ENCODE measurements around the gene ULK4. TPM values are rescaled to one million over a fixed set of nuclear protein-coding genes. Genes with fewer than 3 reads are reported as not detected.
"Not testable (repeated sequence)": the region's sequence is repeated elsewhere in the genome, so short reads cannot be mapped to it uniquely, and the experiment has no call there.

The ULK4 gene
- polyA plus RNA-seq, 1 of the 3 experiments (the other 2 are of a cell fraction): 6.2 TPM

DNA sequence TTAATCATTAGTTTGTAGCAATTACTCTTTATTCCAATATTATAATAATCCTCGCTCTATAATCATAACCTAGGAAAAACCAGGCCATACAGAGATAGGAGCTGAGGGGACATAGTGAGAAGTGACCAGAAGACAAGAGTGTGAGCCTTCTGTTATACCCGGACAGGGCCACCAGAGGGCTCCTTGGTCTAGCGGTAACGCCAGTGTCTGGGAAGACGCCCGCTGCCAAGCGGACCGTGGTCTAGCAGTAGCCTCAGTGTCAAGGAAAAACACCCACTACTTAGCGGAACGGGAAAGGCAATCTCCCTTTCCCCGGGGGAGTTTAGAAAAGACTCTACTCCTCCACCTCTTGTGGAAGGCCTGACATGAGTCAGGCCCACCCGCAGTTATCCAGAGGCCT is 266.1 kb downstream of the ULK4 start:
- H3F3A ChIP-seq (replicated peaks; ENCODE audit: insufficient read depth); H3K9me2 ChIP-seq; H3K9me3 ChIP-seq; H3K27me3 ChIP-seq (ENCODE audit: insufficient read depth); H2AFZ ChIP-seq (ENCODE audit: low read depth); H4K20me1 ChIP-seq (ENCODE audit: insufficient read depth); POLR2A ChIA-PET; H3K9ac ChIP-seq; H3K4me3 ChIP-seq (ENCODE audit: low read depth in 2 of 2, low read length in 1 of 2); H3K27ac ChIP-seq (ENCODE audit: low read depth in 2 of 2, low read length in 1 of 2); H3K4me1 ChIP-seq (ENCODE audit: control insufficient read depth in 1 of 2, insufficient read depth in 2 of 2, low read depth in 1 of 2, low read length in 1 of 2); H3K36me3 ChIP-seq (replicated peaks in 1 of 2; ENCODE audit: control insufficient read depth in 1 of 2, insufficient read depth in 2 of 2, low read length in 1 of 2); H3K79me2 ChIP-seq (ENCODE audit: insufficient read depth); DNase-seq; H3K4me2 ChIP-seq: not testable (repeated sequence)
- TF ChIP-seq CTCF (IDR thresholded peaks at IDR 0.05): peak; percentile 44; the same call in 1 of the 2 replicates
- TF ChIP-seq, protein P1, sequence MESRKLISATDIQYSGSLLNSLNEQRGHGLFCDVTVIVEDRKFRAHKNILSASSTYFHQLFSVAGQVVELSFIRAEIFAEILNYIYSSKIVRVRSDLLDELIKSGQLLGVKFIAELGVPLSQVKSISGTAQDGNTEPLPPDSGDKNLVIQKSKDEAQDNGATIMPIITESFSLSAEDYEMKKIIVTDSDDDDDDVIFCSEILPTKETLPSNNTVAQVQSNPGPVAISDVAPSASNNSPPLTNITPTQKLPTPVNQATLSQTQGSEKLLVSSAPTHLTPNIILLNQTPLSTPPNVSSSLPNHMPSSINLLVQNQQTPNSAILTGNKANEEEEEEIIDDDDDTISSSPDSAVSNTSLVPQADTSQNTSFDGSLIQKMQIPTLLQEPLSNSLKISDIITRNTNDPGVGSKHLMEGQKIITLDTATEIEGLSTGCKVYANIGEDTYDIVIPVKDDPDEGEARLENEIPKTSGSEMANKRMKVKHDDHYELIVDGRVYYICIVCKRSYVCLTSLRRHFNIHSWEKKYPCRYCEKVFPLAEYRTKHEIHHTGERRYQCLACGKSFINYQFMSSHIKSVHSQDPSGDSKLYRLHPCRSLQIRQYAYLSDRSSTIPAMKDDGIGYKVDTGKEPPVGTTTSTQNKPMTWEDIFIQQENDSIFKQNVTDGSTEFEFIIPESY (IDR thresholded peaks at IDR 0.05; ENCODE audit: borderline replicate concordance, low read depth): 0 out of 2 replicates have a peak, but pooled peaks have one; percentile 13
- CTCF ChIA-PET: interaction anchor here (1.4 kb wide), 1 partner anchor 10 kb away, joined by 4 read pairs; no protein-coding TSS in a partner anchor
- WGBS (ENCODE audit: low lambda C conversion rate): 89% methylated on average over 11 of the region's 12 CpGs

DNA sequence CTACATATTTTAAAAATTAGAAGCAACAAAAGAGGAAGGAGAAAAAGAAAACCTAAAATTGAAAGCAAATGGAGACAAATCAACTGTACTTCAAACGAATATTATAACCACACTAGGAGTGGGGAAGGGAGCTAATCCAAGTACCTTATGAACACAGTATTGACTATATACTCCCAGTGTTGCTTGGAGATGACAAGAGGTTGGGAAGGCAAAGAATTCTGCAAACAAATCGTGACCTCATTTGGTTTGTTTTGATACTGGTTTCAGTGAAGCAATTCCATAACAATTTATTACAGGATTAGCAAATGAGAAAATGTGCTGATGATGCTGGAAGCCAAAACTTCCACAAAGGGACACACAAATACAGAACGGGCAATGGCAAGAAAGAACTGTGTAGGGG is 268.1 kb downstream of the ULK4 start:
- Histone ChIP-seq H3K4me2 (no peak overlapping the region), H3K9me3 (no peaks in the 10 kb centered on the region), H2AFZ (ENCODE audit: low read depth) (no peak overlapping the region), H3K4me1 (ENCODE audit: control insufficient read depth in 1 of 2, insufficient read depth in 2 of 2, low read depth in 1 of 2, low read length in 1 of 2) (no peaks in the 10 kb centered on the region), H3K27ac (ENCODE audit: low read depth in 2 of 2, low read length in 1 of 2) (no peak overlapping the region), H3K36me3 (replicated peaks in 1 of 2; ENCODE audit: control insufficient read depth in 1 of 2, insufficient read depth in 2 of 2, low read length in 1 of 2) (no peaks in the 10 kb centered on the region), H3K9ac (no peak overlapping the region), H3F3A (replicated peaks; ENCODE audit: insufficient read depth) (no peaks in the 10 kb centered on the region), H3K79me2 (ENCODE audit: insufficient read depth) (no peaks in the 10 kb centered on the region), H3K9me2 (no peaks in the 10 kb centered on the region), H3K27me3 (ENCODE audit: insufficient read depth) (no peaks in the 10 kb centered on the region), H3K4me3 (ENCODE audit: low read depth in 2 of 2, low read length in 1 of 2) (no peak overlapping the region), H4K20me1 (ENCODE audit: insufficient read depth) (no peaks in the 10 kb centered on the region)
- POLR2A ChIA-PET: no interaction called here
- TF ChIP-seq, protein P2, sequence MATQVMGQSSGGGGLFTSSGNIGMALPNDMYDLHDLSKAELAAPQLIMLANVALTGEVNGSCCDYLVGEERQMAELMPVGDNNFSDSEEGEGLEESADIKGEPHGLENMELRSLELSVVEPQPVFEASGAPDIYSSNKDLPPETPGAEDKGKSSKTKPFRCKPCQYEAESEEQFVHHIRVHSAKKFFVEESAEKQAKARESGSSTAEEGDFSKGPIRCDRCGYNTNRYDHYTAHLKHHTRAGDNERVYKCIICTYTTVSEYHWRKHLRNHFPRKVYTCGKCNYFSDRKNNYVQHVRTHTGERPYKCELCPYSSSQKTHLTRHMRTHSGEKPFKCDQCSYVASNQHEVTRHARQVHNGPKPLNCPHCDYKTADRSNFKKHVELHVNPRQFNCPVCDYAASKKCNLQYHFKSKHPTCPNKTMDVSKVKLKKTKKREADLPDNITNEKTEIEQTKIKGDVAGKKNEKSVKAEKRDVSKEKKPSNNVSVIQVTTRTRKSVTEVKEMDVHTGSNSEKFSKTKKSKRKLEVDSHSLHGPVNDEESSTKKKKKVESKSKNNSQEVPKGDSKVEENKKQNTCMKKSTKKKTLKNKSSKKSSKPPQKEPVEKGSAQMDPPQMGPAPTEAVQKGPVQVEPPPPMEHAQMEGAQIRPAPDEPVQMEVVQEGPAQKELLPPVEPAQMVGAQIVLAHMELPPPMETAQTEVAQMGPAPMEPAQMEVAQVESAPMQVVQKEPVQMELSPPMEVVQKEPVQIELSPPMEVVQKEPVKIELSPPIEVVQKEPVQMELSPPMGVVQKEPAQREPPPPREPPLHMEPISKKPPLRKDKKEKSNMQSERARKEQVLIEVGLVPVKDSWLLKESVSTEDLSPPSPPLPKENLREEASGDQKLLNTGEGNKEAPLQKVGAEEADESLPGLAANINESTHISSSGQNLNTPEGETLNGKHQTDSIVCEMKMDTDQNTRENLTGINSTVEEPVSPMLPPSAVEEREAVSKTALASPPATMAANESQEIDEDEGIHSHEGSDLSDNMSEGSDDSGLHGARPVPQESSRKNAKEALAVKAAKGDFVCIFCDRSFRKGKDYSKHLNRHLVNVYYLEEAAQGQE (IDR thresholded peaks at IDR 0.05; ENCODE audit: low read depth, low read length): no peak
- TF ChIP-seq CTCF (IDR thresholded peaks at IDR 0.05) (no peak), TCF12 (IDR thresholded peaks at IDR 0.05) (no peak), SIN3A (IDR thresholded peaks at IDR 0.05; ENCODE audit: borderline replicate concordance, low read depth, low read length) (no peak), GABPA (IDR thresholded peaks at IDR 0.05; ENCODE audit: low read depth) (no peak), EP300 (IDR thresholded peaks at IDR 0.05; ENCODE audit: borderline replicate concordance in 1 of 2, low read depth in 1 of 2, low read length in 1 of 2) (no peak), JUND (IDR thresholded peaks at IDR 0.05) (no peak), EZH2phosphoT487 (IDR thresholded peaks at IDR 0.05; ENCODE audit: borderline replicate concordance, low read depth) (no peak), RCOR1 (IDR thresholded peaks at IDR 0.05; ENCODE audit: low read length) (no peak), RXRA (IDR thresholded peaks at IDR 0.05; ENCODE audit: borderline replicate concordance, low read depth) (no peak), GATA2 (CRISPR knock-in tag; IDR thresholded peaks at IDR 0.05) (no peak), FOXM1 (IDR thresholded peaks at IDR 0.05; ENCODE audit: low read depth) (no peak)
- TF ChIP-seq, protein P3, sequence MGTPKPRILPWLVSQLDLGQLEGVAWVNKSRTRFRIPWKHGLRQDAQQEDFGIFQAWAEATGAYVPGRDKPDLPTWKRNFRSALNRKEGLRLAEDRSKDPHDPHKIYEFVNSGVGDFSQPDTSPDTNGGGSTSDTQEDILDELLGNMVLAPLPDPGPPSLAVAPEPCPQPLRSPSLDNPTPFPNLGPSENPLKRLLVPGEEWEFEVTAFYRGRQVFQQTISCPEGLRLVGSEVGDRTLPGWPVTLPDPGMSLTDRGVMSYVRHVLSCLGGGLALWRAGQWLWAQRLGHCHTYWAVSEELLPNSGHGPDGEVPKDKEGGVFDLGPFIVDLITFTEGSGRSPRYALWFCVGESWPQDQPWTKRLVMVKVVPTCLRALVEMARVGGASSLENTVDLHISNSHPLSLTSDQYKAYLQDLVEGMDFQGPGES (IDR thresholded peaks at IDR 0.05; ENCODE audit: low read depth, low read length): no peak
- WGBS (ENCODE audit: low lambda C conversion rate): 71% methylated on average over 3 of the region's 3 CpGs
- CTCF ChIA-PET: interaction anchor here (1.0 kb wide), 1 partner anchor 11 kb away, joined by 3 read pairs; no protein-coding TSS in a partner anchor
- no peak for DNase-seq
